ENCODE measurements around the gene REC8. TPM values are rescaled to one million over a fixed set of nuclear protein-coding genes. Genes with fewer than 3 reads are reported as not detected.

The REC8 gene
- total RNA-seq, 3 donors from 2014 or later = 14.9 to 17.0 (median 16.8) TPM

DNA sequence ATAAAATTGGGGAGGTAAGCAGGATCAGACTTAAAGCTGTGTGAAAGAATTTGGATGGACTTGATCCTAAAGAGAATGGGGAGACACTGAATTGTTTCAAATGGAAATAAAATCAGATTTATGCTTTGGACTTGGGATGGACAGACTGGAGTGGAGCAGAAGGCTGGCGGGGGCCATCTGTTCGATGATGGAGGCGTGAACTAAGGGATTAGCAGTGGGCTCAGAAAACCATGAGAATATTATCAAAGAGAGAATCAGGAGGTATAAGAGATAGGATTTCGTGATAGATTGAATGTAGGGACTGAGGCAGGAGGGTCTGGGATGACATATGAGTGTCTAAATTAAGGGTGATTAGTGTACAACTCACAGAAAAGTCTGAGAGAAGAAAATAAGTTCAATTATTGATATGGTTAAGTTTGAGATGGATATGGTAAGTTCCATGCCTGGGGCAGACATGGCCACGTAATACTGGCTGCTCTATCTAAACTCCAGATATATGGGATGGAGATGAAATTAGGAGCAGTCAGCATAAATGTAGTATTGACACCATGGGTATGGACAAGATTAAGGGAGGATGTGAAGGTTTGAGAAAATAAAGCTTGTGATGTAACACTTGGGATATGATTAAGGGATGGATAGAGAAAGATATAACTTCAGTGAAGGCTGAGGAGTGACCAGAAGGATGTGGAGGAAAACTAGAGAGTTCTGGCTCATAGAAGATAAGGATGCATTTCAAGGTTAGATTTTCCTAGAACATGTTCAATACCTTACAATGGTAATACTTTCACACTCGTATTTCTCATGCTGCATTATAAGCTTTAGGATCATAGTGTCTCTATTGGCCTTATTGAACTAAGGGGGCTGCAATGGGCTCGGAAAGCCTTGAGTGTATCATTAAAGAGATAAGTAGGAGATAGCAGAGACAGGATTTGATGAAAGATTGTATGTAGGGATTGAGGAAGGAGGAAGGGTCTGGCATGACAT, 32.6 kb downstream of the REC8 start:
- no peak for TF ChIP-seq CTCF (IDR thresholded peaks at IDR 0.05)
- intact Hi-C loops (cut with DNase I, micrococcal nuclease) = no loop called here
- Histone ChIP-seq H3K4me3 (no peak overlapping the region), H3K9me3 (no peaks in the 10 kb centered on the region), H3K4me1 (ENCODE audit: low read depth) (no peaks in the 10 kb centered on the region), H3K36me3 (ENCODE audit: low read depth) (no peaks in the 10 kb centered on the region)
- DNase-seq (no peak), ATAC-seq (no peak)

DNA sequence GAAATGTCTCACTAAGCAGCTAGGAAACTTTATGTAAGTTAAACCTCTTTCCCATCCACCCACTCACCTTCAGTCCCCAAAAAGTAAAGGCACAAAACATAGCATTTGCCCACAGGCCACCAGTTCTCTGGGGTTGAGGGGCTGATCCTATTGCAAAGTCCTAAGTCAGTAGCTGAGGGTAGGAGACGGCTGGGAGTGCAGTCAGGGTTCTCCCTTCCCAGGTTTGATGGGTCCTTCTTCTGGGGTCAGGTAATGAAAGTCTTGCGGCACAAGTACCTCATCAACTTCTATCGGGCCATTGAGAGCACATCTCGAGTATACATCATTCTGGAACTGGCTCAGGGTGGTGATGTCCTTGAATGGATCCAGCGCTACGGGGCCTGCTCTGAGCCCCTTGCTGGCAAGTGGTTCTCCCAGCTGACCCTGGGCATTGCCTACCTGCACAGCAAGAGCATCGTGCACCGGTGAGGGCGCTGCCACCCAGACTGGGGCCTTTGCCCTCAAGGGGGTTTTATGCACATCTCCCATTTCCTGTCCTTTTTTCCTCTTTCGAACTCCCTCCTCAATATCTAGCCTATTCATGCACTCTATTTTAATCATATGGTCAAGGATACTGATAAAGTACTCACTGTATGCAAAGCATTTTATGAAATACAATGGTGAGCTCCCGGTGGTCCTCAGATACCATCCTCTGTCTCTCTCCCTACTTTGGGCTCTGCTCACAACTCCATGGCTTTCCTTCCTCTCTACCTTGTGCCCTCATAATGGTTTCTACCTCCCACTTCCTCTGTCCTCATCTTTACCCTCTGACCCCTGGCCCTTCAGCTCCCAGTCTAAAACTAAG, 34.6 kb downstream of the REC8 start:
- TF ChIP-seq CTCF (IDR thresholded peaks at IDR 0.05) = no peak
- Histone ChIP-seq H3K4me3 (no peak overlapping the region), H3K4me1 (ENCODE audit: low read depth) (no peaks in the 10 kb centered on the region), H3K36me3 (ENCODE audit: low read depth) (peaks cover 3% of the 10 kb centered on the region), H3K9me3 (no peaks in the 10 kb centered on the region)
- ATAC-seq (no peak), DNase-seq (no peak)
- intact Hi-C loops (cut with DNase I, micrococcal nuclease) = no loop called here

- Histone ChIP-seq H3K36me3 (ENCODE audit: low read depth) (peaks cover 3% of the 10 kb centered on the region), H3K9me3 (no peaks in the 10 kb centered on the region), H3K4me3 (no peak overlapping the region), H3K4me1 (ENCODE audit: low read depth) (peaks cover 3% of the 10 kb centered on the region)
- no peak for ATAC-seq
- intact Hi-C loops (cut with DNase I, micrococcal nuclease) = no loop called here
- no peak for DNase-seq
- no peak for TF ChIP-seq CTCF (IDR thresholded peaks at IDR 0.05)
These were observed 35.2 kb downstream of the REC8 start for GRCh38 chr14:24207104-24207551.

DNA sequence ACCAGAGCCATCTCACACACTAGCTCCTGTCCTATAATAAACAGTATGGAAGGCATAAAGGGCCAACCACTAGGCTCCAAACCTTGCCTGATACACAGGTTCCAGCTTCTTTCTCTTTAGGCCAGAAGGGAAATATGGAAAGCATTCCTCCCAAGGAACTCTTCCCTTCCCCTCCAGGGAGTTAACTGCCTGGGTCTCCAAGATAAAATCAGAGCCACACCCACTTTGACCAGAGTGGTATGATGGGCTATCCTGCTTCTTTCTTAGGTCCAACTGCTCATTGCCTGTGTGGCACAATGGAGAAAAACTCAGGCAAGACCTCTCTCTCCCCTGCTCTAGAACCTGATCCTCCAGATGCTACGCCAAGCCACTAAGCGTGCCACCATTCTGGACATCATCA, 35.7 kb downstream of the REC8 start:
- ATAC-seq = no peak
- no peaks in the 10 kb centered on the region for H3K9me3 ChIP-seq
- peaks cover 6% of the 10 kb centered on the region for H3K4me1 ChIP-seq (ENCODE audit: low read depth)
- no peak for TF ChIP-seq CTCF (IDR thresholded peaks at IDR 0.05)
- no peak overlapping the region for H3K4me3 ChIP-seq
- intact Hi-C loops (cut with DNase I, micrococcal nuclease) = no loop called here
- no peak for DNase-seq
- peaks cover 3% of the 10 kb centered on the region for H3K36me3 ChIP-seq (ENCODE audit: low read depth)

DNA sequence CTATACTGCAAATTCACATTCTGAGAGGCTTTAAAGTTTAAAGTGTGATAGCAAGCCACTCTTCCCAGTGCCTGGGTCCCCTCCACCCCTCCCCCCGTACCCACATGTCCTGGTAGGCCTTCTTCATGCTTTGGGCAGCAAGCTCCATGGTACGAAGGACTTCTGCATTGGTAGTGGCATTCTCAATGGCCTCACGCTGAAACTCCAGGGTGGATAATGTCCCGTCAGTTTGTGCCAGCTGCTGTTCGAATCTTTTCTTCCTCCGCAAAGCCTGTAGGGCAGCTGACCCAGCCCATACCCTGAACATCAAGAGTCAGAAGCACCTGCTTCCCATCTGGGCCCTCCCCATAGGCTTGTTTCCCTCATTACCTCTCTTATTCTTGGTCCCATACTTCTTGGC, 39.4 kb downstream of the REC8 start:
- Histone ChIP-seq H3K4me1 (ENCODE audit: low read depth) (peaks cover 19% of the 10 kb centered on the region), H3K36me3 (ENCODE audit: low read depth) (peaks cover 3% of the 10 kb centered on the region), H3K9me3 (no peaks in the 10 kb centered on the region), H3K4me3 (no peak overlapping the region)
- DNase-seq (no peak), ATAC-seq (no peak)
- intact Hi-C loops (cut with DNase I, micrococcal nuclease) = no loop called here
- TF ChIP-seq CTCF (IDR thresholded peaks at IDR 0.05) = no peak
